Mammary epithelial cell (primary cell): ENCODE data around the gene IFT122.

Experiments
- CTCF ChIP-seq, 2 donors: IDR thresholded peaks in 1 of 2; conservative IDR thresholded peaks in 1 of 2; 2 replicates each; pipeline ENCODE4 v1.5.1; 2011 to 2012; ENCODE audit warnings: inconsistent platforms in 2 of 2, low read length in 2 of 2, mild to moderate bottlenecking in 2 of 2, control low read depth in 1 of 2, low read depth in 1 of 2; ENCODE audit not compliant: insufficient read depth in 1 of 2; ENCODE audit errors: extremely low read depth in 1 of 2
- EZH2 ChIP-seq: IDR thresholded peaks from 2 replicates; pipeline ENCODE4 v1.6.1; 2012; ENCODE audit warnings: low read length, inconsistent platforms, borderline replicate concordance

- TF ChIP-seq CTCF (conservative IDR thresholded peaks at IDR 0.05 in 1 of 2, IDR thresholded peaks at IDR 0.05 in 1 of 2; ENCODE audit: extremely low read depth in 1 of 2, insufficient read depth in 1 of 2, low read depth in 1 of 2, low read length in 2 of 2) (no peak), EZH2 (no peak)
Measured at GRCh38 chr3:129512595-129512994, 72.6 kb downstream of the IFT122 start.
